NK-92 (cell line): ENCODE results near the gene MOK.
"Not testable (repeated sequence)": the region's sequence is repeated elsewhere in the genome, so short reads cannot be mapped to it uniquely, and the experiment has no call there.

Experiments used
- DNase-seq: peaks from one replicate; lab custom pipeline; 2025; ENCODE audit not compliant: unreplicated experiment; lab: John Stamatoyannopoulos, UW

MOK gene

DNA sequence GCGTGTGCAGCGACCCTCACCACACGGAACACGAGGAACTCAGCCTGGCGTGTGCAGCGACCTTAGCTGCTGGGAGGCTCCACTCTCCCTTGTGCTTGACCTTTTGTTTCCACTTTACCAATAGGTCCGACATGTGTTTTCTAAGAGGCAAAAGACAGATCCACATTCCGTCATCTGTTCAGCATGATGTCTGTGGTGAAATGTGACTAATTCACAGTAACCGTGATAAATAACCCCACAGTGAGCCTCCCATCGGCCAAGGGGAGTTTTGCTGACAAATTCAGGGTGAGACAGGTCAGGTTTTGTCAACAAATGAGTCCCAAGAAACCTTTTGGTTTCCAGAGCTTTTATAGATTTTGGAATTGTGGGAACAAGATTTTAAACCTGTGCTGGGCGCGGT, 55.9 kb downstream of the MOK start:
- DNase-seq: no peak

DNA sequence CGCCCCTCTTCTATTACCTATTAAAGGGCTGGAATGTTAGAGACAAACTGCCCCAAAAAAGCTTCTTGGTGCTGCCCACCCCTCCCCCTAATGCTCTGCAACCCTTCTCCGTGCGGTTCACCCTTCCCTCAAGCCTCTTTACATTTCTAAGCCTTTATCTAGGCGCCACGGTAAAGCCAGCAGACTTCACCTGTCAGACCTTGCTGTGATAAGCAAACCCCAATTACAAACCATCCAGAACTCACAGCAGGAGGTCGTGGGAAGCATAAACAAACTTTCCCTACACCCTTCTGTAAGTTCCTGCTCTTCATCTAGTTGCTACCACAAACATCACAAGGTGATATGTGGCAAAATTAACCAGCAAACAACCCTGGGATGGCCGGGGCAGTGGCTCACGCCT, 56.8 kb downstream of the MOK start:
- no peak for DNase-seq

DNA sequence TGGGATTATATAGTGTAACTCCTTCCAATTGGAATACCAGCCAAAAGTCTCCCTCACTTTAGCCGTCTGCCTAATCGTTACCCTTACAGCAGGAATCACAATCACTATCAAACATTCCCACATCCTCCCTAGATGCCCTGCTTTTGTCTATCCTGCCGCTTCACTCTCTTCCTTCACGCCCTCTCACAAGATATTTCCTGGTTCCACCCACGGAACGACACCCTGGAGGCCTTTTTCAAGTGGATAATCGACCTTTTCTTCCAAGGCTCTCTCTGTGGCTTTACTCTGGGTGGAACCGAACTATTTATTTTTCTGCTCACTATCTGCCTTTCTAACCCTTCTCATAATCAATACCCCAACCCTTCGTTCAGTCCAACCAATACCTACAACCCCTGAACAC, 58.9 kb downstream of the MOK start:
- no peak for DNase-seq

DNA sequence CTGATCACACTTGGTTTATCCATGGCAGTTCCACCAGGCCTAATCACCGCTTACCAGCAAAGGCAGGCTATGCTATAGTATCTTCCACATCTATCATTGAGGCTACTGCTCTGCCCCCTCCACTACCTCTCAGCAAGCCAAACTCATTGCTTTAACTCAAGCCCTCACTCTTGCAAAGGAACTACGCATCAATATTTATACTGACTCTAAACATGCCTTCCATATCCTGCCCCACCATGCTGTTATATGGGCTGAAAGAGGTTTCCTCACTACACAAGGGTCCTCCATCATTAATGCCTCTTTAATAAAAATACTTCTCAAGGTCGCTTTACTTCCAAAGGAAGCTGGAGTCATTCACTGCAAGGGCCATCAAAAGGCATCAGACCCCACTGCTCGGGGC, 61.2 kb downstream of the MOK start:
- not testable (repeated sequence) for DNase-seq

DNA sequence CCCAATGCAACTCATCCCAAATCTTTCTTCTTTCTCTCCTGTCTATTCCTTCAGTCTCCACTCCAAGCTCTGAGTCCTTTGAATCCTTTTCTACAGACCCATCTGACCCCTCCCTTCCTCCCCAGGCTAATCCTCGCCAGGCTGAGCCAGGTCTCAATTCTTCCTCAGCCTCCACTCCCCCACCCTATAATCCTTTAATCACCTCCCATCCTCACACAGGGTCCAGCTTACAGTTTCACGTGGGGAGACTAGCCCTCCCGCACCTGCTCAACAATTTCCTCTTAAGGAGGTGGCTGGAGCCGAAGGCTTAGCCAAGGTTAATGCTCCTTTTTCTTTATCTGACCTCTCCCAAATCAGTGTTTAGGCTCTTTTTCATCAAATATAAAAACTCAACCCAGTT, 63.8 kb downstream of the MOK start:
- DNase-seq: no peak

DNA sequence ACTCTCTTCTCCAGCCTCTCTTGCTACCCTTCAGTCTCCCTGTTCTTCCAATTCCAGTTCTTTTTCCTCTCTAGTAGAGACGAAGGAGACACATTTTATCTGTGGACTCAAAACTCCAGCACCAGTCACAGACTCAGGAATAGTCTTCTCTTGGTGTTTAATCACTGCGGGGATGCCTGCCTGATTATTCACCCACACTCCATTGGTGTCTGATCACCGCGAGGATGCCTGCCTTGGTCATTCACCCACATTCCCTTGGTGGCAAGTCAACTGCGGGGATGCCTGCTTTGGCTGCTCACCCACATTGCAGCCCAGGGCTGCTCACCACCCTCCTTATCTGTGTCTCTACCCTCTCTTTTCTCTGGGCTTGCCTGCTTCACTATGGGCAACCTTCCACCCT, 64.5 kb downstream of the MOK start:
- DNase-seq: not testable (repeated sequence)

DNA sequence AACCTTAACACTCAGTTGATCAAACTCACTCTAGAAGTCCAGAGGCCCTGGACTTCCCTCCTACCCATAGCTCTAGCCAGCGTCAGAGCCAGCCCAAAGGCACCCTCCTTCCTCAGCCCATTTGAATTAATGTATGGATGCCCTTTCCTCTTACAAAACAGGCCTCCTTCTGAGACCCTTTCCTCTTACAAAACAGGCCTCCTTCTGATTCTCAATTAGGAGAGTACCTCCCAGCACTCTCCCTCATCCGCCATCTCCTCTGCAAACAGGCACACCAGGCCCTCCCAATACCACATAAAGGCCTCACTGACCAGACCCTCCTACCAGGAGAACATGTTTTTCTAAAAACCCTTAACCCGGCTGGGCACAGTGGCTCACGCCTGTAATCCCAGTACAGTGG, 65.7 kb downstream of the MOK start:
- no peak for DNase-seq

DNA sequence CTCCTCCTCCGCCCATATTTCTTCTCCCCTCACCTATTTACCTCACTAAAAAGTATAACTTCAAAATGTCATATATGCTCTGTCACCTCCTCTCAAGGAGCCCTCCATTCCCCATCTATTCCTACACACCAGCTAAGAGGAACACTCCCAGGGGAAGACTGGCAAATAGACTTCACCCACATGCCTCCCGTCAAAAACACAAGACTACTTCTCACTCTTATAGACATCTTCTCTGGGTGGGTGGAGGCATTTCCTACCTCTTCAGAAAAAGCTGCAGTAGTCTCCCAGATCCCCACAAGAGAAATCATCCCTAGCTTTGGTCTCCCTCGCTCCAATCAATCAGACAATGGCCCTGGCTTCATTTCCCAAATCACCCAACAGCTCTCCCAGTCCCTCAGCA, 66.2 kb downstream of the MOK start:
- no peak for DNase-seq

DNA sequence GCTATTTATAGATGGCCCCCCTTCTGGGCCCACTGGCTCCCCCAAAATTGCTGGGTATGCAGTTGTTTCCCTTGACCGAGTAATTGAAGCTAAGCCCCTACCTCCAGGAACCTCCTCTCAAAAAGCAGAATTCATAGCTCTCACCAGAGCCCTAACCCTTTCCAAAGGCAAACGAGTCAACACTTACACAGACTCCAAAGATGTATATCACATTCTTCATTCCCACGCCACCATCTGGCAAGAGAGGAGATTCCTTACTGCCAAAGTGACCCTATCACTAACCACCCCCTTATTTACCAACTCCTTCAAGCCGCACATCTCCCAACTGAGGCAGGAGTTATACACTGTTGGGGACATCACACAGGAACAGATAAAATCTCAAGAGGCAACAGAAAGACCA, 66.8 kb downstream of the MOK start:
- no peak for DNase-seq

DNA sequence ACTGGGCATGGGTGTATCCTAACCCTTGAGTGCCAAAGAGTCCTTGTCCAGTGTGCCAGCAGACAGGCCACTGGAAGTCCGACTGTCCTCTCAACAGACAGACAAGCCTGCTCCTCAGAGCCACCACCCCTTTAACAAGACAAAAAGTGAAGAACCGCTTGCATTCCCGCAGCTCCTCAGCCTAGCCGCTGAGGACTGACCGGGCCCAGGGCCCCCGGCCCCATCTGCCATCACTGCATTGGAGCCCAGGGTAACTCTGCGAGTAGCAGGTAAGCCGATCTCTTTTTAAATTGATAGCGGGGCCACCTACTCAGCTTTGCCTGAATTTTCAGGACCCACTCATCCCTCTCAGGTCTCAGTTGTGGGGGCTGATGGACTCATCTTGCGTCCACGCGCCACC, 68.9 kb downstream of the MOK start:
- no peak for DNase-seq

DNA sequence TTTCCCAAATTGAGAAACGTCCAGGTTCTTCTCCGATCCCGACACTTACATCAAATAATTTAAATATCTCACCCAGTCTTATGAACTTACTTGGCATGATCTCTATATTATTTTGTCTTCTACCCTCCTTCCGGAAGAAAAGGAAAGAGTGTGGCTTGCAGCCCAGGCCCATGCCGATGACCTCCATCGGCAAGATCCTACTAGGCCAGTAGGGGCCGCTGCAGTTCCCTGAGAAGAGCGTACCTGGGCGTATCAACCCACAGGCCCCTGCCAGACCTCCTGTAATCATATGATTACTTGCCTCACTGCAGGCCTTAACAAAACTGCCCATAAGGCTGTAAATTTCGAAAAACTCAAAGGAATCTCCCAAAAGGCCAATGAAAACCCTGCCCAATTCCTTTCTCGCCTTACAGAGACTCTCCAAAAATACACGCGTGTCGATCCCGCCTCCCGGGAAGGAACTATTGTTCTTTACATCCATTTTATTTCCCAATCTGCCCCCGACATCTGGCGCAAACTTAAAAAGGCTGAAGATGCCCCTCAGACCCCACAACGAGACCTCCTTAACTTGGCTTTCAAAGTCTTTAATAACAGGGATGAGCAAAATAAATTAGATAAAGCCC, 69.6 kb downstream of the MOK start:
- no peak for DNase-seq

DNA sequence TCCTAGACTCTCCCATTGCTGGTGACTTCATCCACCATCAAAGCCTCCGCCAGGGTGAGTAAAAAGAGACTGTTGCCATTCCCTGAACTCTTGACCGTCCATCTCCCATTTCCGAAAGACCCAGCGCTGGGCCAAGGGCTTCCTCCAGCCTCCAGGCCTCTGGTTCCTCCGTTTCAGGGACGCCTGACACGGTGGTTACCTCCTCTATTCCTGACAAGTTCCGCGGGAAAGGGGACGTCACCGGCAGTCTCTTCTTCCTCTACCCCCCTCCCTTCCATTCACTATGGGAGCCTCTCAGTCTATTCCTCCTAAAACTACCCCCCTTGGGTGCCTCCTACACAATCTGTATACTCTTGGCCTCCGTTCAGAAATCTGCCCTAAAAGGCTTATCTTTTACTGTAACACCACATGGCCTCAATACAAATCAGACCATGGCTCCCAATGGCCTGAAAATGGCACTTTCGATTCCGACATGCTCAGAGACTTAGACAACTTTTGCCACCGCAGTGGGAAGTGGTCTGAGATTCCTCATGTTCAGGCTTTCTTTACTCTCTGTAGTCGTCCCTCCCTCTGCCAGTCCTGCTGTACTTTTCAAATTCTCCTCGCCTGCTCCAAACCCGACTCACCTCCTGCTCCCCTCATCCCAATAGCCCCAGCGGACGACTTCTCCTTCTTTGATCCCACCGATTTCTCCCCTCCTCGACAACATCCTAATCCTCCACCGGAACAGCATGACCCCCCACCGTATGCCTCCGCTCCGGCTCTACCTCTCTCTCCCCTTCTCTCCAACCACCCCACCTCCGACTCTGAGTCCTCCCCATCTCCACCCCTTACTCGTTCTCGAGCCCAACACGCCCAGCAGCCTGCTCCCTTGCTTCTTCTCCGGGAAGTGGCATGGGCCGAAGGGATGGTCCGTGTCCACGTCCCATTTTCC, 70.4 kb downstream of the MOK start:
- DNase-seq: no peak

DNA sequence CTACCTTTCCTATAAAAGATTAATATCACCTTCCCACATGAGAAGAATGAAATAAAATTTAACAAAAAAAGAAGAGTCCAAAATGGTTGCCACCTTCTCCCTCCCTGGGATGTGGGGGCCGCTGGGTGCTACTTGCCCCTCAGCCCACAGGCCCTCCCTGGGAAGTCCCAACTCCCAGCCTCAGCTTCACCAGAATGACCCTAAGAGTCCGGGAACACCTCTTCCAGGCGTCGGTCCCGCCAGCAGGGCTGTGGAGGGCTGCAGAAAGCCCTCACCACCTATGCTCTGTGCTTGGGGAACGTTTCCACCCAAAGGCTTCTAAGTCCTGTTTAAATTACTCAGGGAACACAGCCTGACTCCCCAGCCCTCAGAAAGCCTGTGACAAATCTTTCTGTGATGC, 71.9 kb downstream of the MOK start:
- no peak for DNase-seq

DNA sequence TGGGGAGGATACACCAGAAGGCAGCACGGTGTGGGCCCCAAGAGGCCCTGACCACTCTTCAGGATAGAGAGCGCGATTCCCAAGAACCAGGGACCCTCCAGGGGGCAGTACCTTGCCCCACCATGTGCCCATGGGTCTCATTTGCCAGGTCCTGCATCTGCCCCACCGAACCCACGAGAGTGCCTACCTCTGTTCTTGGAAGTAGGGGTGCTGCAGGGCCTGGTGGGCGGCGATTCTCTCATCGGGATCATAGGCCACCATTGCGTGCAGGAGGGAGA, 72.7 kb downstream of the MOK start:
- DNase-seq: no peak

DNA sequence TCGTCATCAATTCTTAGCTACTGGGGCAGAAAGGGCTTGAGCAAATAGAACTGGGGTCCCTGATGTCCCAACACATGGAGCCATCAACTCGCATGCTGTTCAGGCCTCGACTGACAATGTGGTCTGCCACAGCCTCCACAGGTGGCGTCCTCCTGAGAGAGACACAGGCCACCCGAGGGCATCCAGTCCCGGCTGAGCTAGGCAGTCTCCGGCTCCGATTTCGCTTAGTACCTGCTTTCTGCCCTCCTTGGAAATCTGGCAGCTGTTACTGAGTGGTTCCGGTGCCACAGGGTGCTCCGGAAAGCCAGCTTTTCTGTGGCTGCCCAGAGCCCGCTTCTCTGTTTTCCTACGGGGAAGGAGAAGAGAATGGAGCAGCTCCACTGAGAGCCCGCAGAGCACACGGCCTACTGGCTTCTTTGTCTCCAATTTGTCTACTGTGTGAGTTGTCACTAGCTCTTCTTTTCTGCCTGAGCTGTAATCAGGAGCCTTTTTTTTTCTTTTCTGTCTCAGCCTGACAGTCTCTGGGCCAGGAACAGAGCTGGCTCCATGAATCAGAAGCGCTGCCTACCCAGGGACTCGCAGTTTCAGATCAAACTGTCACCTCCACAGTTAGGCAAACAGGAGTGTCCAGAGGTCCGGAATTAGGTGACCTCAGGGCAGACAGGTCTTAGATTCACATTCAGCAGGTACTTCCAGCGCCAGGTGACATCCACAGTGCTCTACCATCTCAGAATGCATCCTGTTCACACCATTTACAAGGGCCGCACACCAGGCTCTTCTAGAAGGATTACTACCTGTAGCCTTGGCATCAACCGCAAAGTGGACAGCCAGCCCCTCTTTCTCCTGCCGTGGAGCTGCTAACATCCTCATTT, 73.3 kb downstream of the MOK start:
- no peak for DNase-seq

DNA sequence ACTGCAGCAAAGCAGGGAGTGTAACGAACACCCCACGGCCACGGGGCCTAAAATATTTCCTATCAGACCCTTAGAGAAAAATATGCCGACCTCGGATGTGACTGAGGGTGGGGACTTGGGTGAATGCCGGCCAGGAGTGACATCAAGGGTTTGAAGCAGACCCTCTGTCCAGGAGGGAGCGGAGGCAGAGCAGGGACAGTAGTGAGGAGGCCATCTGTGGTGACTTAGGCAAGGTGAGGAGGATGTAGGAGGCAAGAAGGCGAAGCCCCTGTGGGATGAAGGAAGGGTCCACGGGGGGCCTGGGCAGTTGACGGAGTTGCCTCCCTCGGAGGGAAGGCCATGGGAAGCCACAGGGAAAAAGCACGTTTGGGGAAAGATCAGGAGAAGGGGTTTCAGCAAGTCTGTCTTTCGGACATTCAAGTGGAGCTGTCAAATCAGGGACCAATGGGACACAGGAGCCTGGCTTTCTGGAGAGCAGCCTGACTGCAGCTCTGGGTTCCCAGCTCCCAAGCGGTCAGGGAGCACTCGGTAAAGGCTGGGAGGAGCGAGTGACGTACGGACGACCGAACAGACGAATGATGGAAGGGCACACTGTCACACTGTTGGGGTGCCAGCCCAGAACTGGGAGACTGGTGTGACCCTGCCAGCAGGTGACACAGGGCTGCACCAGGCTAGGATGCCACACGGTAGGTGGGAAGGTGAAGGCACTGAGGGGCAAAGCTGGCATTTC, 74.3 kb downstream of the MOK start:
- no peak for DNase-seq

DNA sequence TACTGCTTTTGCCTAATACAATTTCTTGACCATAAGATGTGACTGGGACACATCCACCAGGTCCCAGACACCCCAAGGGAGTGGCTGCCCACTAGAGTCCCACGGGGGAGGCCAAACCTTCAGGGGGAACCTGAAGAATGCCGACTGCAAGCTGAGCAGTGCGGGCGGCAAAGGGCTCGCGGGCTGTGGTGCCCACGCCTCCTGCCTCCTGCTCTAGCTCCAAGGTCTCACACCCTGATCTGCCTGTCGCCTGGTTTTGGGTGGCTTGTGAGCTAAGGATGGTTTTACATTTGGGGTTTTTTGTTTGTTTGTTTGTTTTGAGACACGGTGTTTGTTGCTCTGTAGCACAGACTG, 75.2 kb downstream of the MOK start:
- no peak for DNase-seq

DNA sequence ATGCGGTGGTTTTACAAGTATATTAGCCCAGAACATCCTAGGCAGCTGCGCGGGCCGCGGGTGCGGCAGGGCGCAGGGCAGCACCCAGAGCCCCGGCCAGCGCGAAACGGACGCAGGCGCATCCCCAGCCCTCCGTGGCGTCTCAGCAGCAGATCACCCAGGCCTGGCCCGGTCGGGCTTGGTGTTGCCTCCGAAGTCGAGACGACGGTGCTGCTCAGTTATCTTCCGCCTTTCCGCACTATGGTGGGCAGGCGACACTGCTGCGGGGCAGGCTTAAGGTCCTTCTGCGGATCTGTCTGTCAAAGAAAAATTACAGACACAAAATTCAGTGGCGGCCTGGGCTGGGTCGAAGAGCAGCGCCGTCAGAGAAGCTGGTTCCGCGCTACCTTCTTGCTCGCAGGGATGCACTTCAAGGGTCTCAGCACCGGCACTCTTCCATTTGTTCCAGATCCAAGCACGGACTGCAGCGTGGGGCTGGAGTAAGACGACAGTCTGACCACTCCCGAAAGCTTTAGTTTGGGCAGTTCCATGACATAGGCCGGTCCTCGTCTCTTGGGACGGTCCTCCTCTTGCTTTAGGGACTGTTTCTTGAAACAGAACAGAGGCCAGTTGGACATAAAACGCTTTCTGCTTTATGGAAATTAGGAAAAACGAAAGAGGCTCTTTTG, 75.8 kb downstream of the MOK start:
- DNase-seq: no peak

DNA sequence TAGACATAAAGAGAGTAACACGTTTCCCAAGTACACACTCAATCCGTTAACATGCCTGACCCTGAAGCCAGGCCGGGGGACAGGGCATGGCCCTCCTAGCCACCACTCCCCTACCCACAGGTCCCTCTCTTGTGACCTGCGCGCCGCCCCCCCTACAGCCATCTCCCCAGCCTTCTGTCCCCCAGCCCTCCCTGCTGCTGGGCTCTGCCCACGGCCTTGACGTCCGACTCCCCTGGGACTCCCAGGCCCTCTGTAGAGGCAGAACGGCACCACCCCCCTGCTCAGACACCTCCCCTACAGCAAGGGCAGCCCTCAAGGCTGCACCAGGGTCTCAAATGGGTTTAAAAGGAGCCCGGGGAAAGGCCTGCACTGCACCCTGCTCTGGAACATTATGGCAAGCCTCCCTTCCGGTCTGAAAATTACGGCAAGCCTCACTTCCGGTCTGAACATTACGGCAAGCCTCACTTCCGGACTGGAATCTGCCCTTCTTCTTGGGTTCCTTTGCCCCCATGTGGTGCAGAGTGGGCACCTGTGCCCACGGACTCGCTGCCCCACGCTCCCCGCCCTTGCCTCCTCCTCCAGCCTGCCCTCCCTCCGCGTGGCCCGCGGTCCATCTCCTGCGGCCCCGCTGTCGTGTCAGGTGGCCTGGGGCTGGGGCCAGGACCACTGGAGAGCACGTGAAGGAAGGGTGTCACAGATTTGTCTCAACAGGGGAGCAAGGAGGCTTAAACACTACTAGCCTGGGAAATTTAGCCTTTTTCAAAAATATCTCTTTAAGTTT, 77.6 kb downstream of the MOK start:
- no peak for DNase-seq
